Measurements from ENCODE around the gene PHOSPHO1. TPM values are rescaled to one million over a fixed set of nuclear protein-coding genes. Genes with fewer than 3 reads are reported as not detected.

PHOSPHO1 gene
- total RNA-seq, 2 experiments from 2014 or later: not detected

DNA sequence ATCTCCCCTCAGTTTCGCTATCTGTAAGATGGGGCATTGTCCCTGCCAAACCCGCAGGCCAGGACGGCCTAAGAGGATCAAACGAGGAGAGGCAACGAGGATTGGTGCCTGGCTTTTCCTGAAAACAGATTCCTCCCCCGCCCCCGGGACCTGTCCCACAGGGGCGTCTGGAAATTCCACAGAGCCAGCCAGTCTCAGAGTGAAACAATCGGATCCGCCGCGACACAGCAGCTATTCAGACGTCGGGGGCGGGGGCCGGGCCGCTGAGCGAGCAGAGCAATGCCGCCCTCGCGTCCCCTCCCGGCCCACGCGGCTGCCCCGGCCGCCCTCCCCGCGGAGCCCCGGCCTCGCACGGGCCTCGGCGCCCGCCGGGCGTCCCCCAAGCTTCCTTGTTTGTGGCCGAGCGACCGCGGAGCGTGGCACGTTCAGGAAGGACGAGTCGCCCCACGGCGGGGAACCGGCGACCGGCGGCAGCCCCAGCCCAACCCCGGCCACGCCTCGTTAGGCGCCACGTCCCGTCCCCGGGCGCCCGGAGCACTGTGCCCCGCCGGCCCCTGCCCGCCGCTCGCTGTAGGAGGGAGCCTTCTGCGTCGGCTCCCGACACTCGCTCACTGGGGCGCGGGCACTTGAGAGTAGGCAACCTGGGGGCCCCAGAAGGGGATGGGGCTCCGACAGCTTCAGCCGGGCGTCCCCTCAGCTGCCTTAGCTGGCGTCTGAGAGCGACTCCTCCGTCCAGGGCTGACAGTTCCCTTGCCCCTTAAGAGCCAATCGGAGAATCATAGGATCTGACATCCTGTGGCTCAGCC lies 29.6 kb upstream of the PHOSPHO1 start:
- Mint-ChIP-seq H3K27me3 (peaks cover 8% of the 10 kb centered on the region), H3K9me3 (no peaks in the 10 kb centered on the region), H3K36me3 (ENCODE audit: low read depth) (no peaks in the 10 kb centered on the region), H3K4me1 (ENCODE audit: low read depth) (peaks cover 8% of the 10 kb centered on the region), H3K27ac (peak overlapping the region; percentile 73), H3K4me3 (peak overlapping the region; percentile 74)
- DNase-seq (peak; percentile 69), ATAC-seq (peak; percentile 74)
- TF ChIP-seq, protein P1, sequence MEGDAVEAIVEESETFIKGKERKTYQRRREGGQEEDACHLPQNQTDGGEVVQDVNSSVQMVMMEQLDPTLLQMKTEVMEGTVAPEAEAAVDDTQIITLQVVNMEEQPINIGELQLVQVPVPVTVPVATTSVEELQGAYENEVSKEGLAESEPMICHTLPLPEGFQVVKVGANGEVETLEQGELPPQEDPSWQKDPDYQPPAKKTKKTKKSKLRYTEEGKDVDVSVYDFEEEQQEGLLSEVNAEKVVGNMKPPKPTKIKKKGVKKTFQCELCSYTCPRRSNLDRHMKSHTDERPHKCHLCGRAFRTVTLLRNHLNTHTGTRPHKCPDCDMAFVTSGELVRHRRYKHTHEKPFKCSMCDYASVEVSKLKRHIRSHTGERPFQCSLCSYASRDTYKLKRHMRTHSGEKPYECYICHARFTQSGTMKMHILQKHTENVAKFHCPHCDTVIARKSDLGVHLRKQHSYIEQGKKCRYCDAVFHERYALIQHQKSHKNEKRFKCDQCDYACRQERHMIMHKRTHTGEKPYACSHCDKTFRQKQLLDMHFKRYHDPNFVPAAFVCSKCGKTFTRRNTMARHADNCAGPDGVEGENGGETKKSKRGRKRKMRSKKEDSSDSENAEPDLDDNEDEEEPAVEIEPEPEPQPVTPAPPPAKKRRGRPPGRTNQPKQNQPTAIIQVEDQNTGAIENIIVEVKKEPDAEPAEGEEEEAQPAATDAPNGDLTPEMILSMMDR (IDR thresholded peaks at IDR 0.05): no peak
- intact Hi-C loops (cut with micrococcal nuclease): no loop called here
- POLR2A ChIA-PET: interaction anchor here (0.5 to 1.5 kb wide), 5 partner anchors 23 to 93 kb away, joined by 3 to 7 read pairs (median 3); no protein-coding TSS in a partner anchor
- CTCF ChIA-PET: interaction anchor here (0.9 to 1.8 kb wide), 6 partner anchors 29 to 85 kb away, joined by 3 to 6 read pairs (median 4); no protein-coding TSS in a partner anchor

DNA sequence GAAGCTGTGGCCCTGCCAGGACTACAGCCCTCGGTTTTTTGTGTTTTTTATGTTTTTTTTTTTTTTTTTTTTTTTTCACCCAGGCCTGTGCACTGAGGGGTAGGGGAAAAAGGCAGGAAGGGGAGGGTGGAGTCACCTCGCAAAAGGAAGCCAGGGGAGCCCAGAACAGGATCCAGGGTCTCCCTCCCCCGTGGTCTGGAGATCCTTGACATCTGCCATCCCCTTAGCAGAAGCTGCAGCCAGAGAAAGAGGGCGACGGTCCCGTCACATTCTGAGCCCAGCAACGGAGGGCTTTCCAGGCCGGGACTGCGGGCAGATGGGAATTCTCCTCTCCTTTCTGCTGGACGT lies 29.1 kb upstream of the PHOSPHO1 start:
- no peaks in the 10 kb centered on the region for H3K36me3 Mint-ChIP-seq (ENCODE audit: low read depth)
- ATAC-seq (no peak), DNase-seq (no peak)
- TF ChIP-seq, protein P1 (IDR thresholded peaks at IDR 0.05): no peak
- ChIA-PET CTCF (interaction anchor here (1.0 to 1.6 kb wide), 2 partner anchors 32 to 85 kb away, joined by 3 to 6 read pairs; no protein-coding TSS in a partner anchor), POLR2A (interaction anchor here (1.4 to 1.5 kb wide), 2 partner anchors 31 to 38 kb away, joined by 3 to 7 read pairs; no protein-coding TSS in a partner anchor)
- H3K4me1 Mint-ChIP-seq (ENCODE audit: low read depth): peaks cover 8% of the 10 kb centered on the region
- peaks cover 6% of the 10 kb centered on the region for H3K27me3 Mint-ChIP-seq
- H3K9me3 Mint-ChIP-seq: no peaks in the 10 kb centered on the region
- H3K4me3 Mint-ChIP-seq: peak overlapping the region; percentile 74
- no peak overlapping the region for H3K27ac Mint-ChIP-seq
- intact Hi-C loops (cut with micrococcal nuclease): no loop called here

DNA sequence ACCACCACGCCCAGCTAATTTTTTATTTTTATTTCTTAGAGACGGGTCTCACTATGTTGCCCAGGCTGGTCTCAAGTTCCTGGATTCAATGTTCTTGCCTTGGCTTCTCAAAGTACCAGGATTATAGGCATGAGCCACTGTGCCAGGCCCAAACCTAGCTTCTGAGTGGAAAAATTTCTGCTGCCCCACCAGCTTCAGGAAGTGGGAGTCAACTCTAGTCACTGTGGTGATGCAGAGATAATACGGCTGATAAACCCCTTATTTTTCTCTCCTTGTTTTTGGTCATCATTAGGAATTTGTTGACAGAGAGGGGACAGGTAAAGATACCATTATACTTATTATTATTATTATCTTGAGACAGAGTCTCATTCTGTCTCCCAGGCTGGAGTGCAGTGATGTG lies 27.8 kb upstream of the PHOSPHO1 start:
- peaks cover 8% of the 10 kb centered on the region for H3K4me1 Mint-ChIP-seq (ENCODE audit: low read depth)
- TF ChIP-seq, protein P1 (IDR thresholded peaks at IDR 0.05): no peak
- ChIA-PET POLR2A (no interaction called here), CTCF (interaction anchor here (1.2 kb wide), 1 partner anchor 30 kb away, joined by 3 read pairs; no protein-coding TSS in a partner anchor)
- no peak overlapping the region for H3K27ac Mint-ChIP-seq
- DNase-seq (no peak), ATAC-seq (no peak)
- H3K9me3 Mint-ChIP-seq: no peaks in the 10 kb centered on the region
- intact Hi-C loops (cut with micrococcal nuclease): no loop called here
- H3K36me3 Mint-ChIP-seq (ENCODE audit: low read depth): no peaks in the 10 kb centered on the region
- H3K27me3 Mint-ChIP-seq: peaks cover under 1% of the 10 kb centered on the region
- no peak overlapping the region for H3K4me3 Mint-ChIP-seq

DNA sequence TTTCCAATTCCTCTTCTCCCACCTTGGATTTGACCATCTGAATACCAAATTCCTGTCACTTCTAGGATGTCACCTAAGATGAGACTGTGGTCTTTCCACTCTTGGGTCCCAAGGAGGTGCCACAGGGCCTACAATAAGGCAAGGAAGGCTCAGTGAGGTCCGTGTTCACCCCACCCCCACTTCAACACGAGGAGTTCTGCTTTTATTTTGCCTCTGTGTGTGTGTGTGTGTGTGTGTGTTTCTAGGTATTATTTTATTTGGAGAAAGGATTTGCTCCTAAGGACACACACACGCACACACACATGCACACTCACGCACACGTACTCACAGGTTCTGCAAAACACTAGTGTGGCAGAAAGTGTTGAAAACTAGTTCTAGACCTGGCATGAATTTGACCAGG lies 24.5 kb upstream of the PHOSPHO1 start:
- POLR2A ChIA-PET: no interaction called here
- Mint-ChIP-seq H3K27ac (no peak overlapping the region), H3K4me1 (ENCODE audit: low read depth) (no peaks in the 10 kb centered on the region), H3K27me3 (no peaks in the 10 kb centered on the region), H3K9me3 (no peaks in the 10 kb centered on the region), H3K36me3 (ENCODE audit: low read depth) (no peaks in the 10 kb centered on the region), H3K4me3 (no peak overlapping the region)
- intact Hi-C loops (cut with micrococcal nuclease): no loop called here
- ATAC-seq (no peak), DNase-seq (no peak)
- CTCF ChIA-PET: no interaction called here
- TF ChIP-seq, protein P1 (IDR thresholded peaks at IDR 0.05): no peak

DNA sequence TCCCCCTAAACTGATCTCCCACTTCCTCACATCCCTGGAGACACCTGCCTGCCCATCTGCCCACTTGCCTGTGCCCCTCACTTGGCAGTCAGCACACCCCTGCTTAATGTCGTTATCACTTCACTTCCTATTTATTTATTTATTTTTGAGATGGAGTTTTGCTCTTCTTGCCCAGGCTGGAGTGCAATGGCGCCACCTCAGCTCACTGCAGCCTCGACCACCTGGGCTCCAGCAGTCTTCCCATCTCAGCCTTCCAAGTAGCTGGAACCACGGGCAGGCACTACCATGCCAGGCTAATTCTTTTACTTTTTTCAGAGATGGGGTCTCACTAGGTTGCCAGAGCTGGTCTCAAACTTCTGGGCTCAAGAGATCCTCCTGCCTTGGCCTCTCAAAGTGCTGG lies 23.5 kb upstream of the PHOSPHO1 start:
- DNase-seq (no peak), ATAC-seq (no peak)
- H3K4me3 Mint-ChIP-seq: no peak overlapping the region
- H3K27me3 Mint-ChIP-seq: no peaks in the 10 kb centered on the region
- POLR2A ChIA-PET: no interaction called here
- no peak overlapping the region for H3K27ac Mint-ChIP-seq
- CTCF ChIA-PET: no interaction called here
- H3K36me3 Mint-ChIP-seq (ENCODE audit: low read depth): no peaks in the 10 kb centered on the region
- H3K9me3 Mint-ChIP-seq: no peaks in the 10 kb centered on the region
- intact Hi-C loops (cut with micrococcal nuclease): no loop called here
- TF ChIP-seq, protein P1 (IDR thresholded peaks at IDR 0.05): no peak
- H3K4me1 Mint-ChIP-seq (ENCODE audit: low read depth): no peaks in the 10 kb centered on the region
